NCI-H748 (cell line): Measurements from ENCODE around the gene FAM162A.

Experiments used
- DNase-seq: peaks from one replicate; lab custom pipeline; 2025; ENCODE audit not compliant: unreplicated experiment; lab: John Stamatoyannopoulos, UW

FAM162A gene

GRCh38 chr3:122387709-122388108 is 3.7 kb downstream of the FAM162A start:
- no peak for DNase-seq

GRCh38 chr3:122389197-122389596 is 5.2 kb downstream of the FAM162A start:
- DNase-seq, result no peak

- no peak for DNase-seq
Measured at GRCh38 chr3:122389892-122390291, 5.9 kb downstream of the FAM162A start.

- no peak for DNase-seq
Measured at GRCh38 chr3:122390665-122391064, 6.7 kb downstream of the FAM162A start.

GRCh38 chr3:122391681-122392446 is 7.9 kb downstream of the FAM162A start:
- no peak for DNase-seq

GRCh38 chr3:122392868-122393844 is 9.2 kb downstream of the FAM162A start:
- peak; percentile 41 for DNase-seq

GRCh38 chr3:122394173-122394572 is 10.2 kb downstream of the FAM162A start:
- no peak for DNase-seq

GRCh38 chr3:122395582-122395981 is 11.6 kb downstream of the FAM162A start:
- no peak for DNase-seq

- no peak for DNase-seq
Measured at GRCh38 chr3:122396511-122396910, 12.5 kb downstream of the FAM162A start.

- no peak for DNase-seq
Measured at GRCh38 chr3:122397201-122397600, 13.2 kb downstream of the FAM162A start.

- DNase-seq, result no peak
Measured at GRCh38 chr3:122398920-122399319, 14.9 kb downstream of the FAM162A start.

GRCh38 chr3:122403489-122403888 is 19.5 kb downstream of the FAM162A start:
- DNase-seq, result no peak

GRCh38 chr3:122405015-122405414 is 21.0 kb downstream of the FAM162A start:
- DNase-seq, result no peak

- no peak for DNase-seq
Measured at GRCh38 chr3:122406198-122406597, 22.2 kb downstream of the FAM162A start.

- no peak for DNase-seq
Measured at GRCh38 chr3:122407946-122408345, 24.0 kb downstream of the FAM162A start.

GRCh38 chr3:122409446-122409845 is 25.5 kb downstream of the FAM162A start:
- DNase-seq, result no peak

- no peak for DNase-seq
Measured at GRCh38 chr3:122410111-122410510, 26.1 kb downstream of the FAM162A start.

GRCh38 chr3:122410639-122411038 is 26.7 kb downstream of the FAM162A start:
- DNase-seq, result no peak

GRCh38 chr3:122414391-122414790 is 30.4 kb downstream of the FAM162A start:
- no peak for DNase-seq

GRCh38 chr3:122415104-122415744 is 31.2 kb downstream of the FAM162A start:
- no peak for DNase-seq
